Mammary epithelial cell (primary cell): ENCODE data around the gene CSMD2.

Experiments used
- EZH2 ChIP-seq: IDR thresholded peaks from 2 replicates; pipeline ENCODE4 v1.6.1; 2012; ENCODE audit warnings: low read length, inconsistent platforms, borderline replicate concordance
- TF ChIP-seq, protein P1 (sequence below), 2 donors: IDR thresholded peaks in 1 of 2; conservative IDR thresholded peaks in 1 of 2; 2 replicates each; pipeline ENCODE4 v1.5.1; 2011 to 2012; ENCODE audit warnings: inconsistent platforms in 2 of 2, low read length in 2 of 2, mild to moderate bottlenecking in 2 of 2, control low read depth in 1 of 2, low read depth in 1 of 2; ENCODE audit not compliant: insufficient read depth in 1 of 2; ENCODE audit errors: extremely low read depth in 1 of 2

DNA sequence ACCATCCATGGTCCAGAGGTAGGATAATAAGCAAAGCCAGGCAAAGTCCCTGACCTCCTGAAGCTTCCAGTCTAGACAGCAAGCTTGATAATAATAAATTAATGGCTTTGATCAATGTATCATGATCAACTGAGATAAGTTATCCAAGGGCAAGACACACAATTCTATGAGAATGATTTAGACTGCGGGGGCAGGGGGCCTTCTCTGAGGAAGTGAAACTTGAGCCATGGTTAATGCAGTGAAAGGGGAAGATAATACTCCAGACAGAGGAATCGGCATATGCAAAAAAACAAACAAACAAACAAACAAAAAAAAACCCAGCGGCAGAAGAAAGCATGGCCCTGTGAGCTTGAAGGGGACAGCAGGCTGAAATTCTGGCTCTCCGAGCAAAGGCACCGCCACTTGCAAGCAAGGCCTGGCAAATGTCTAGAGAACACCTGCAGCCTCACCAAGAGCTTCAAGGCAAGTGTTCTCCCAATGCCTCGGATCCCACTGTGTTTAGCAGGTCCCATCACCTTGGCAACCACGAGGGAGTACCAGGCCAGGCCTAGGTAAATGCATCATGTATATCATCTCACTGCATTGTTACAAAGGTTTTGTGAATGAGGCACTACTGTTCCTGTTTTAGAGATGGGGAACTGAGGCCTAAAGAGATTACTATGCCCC lies 24.9 kb downstream of the CSMD2 start:
- TF ChIP-seq, protein P1, sequence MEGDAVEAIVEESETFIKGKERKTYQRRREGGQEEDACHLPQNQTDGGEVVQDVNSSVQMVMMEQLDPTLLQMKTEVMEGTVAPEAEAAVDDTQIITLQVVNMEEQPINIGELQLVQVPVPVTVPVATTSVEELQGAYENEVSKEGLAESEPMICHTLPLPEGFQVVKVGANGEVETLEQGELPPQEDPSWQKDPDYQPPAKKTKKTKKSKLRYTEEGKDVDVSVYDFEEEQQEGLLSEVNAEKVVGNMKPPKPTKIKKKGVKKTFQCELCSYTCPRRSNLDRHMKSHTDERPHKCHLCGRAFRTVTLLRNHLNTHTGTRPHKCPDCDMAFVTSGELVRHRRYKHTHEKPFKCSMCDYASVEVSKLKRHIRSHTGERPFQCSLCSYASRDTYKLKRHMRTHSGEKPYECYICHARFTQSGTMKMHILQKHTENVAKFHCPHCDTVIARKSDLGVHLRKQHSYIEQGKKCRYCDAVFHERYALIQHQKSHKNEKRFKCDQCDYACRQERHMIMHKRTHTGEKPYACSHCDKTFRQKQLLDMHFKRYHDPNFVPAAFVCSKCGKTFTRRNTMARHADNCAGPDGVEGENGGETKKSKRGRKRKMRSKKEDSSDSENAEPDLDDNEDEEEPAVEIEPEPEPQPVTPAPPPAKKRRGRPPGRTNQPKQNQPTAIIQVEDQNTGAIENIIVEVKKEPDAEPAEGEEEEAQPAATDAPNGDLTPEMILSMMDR (conservative IDR thresholded peaks at IDR 0.05 in 1 of 2, IDR thresholded peaks at IDR 0.05 in 1 of 2; ENCODE audit: extremely low read depth in 1 of 2, insufficient read depth in 1 of 2, low read depth in 1 of 2, low read length in 2 of 2), result no peak
- TF ChIP-seq EZH2, result no peak
